Motor neuron (in vitro differentiated cells): ENCODE measurements around the gene RIOX2. TPM values are rescaled to one million over a fixed set of nuclear protein-coding genes. Genes with fewer than 3 reads are reported as not detected.
A peak's percentile ranks its signal among the peaks of the same experiment; 100 is the strongest.
"Not testable (repeated sequence)": the region's sequence is repeated elsewhere in the genome, so short reads cannot be mapped to it uniquely, and the experiment has no call there.

Experiments used
- ATAC-seq, 8 experiments: fragments of 200-7000 bp; cut with Tn5 transposase; replicated peaks in 6 of 8; 2 replicates each; pipeline ENCODE4 v1.8.0; 2021; ENCODE audit warnings: mild to moderate bottlenecking in 8 of 8, moderate library complexity in 8 of 8
- H3K27ac ChIP-seq, 2 donors: fragments of 250-450 bp; sonication (Bioruptor Pico); 2 replicates each; pipeline ENCODE4 v1.9.0; 2021; ENCODE audit warnings: antibody characterized with exemption in 2 of 2, mild to moderate bottlenecking in 2 of 2, moderate library complexity in 1 of 2
- H3K4me1 ChIP-seq, 2 donors: fragments of 250-450 bp; sonication (Bioruptor Pico); replicated peaks in 1 of 2; 2 replicates each; pipeline ENCODE4 v1.6.1; 2021; ENCODE audit warnings: antibody characterized with exemption in 2 of 2, mild to moderate bottlenecking in 2 of 2, moderate library complexity in 1 of 2
- H3K4me3 ChIP-seq, 5 donors: fragments of 250-450 bp; sonication (Bioruptor Pico); 2 replicates each; pipeline ENCODE4 v1.9.0; 2021; ENCODE audit warnings: antibody characterized with exemption in 5 of 5, mild to moderate bottlenecking in 5 of 5, moderate library complexity in 4 of 5
- WGBS, 10 experiments: fragments of 450-650 bp; shearing (Covaris generic); methylation state at CpG; one replicate each; pipeline ENCODE4 v1.0.0; 2022; 5-methylcytosine and 5-hydroxymethylcytosine counted together
- in situ Hi-C, 9 experiments: fragments of 400-800 bp; cut with MboI; loops; one replicate each; pipeline ENCODE4 v1.15.0; 2021; ENCODE audit warnings: low sequenced_read_pairs in 9 of 9, low pct_unique_long_range_greater_than_20kb in 2 of 9; ENCODE audit not compliant: unreplicated experiment in 9 of 9
- total RNA-seq, 8 experiments: library from RNA; unstranded; fragments of 300-600 nt; gene quantifications; 2 replicates each; pipeline versions ENCODE4 v1.2.3 to v1.2.4, GENCODE V29; 2022

The RIOX2 gene
- total RNA-seq, 8 experiments from 2014 or later, result 11.0 to 275 (median 25.4) TPM

DNA sequence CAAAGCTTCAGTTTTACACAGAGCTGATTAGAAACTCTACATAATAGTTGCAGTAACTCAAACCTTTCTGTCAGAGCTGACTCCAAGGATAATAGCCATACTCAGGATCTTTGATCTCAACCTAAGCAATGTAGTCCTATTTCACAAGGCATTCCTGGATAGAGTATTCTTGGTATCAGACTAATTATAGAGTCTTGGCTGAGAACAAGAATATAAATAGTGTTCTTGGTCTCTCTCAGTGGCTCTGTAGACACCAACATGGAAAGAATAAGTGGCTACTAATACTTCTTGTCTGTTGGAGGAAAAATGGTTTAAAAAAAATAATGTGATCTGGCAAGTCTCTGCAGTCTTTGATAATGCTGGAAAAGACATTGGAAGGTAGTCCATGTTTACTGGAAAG is 55.7 kb downstream of the RIOX2 start:
- Histone ChIP-seq H3K4me3 (no peak overlapping the region), H3K4me1 (no peaks in the 10 kb centered on the region), H3K27ac (no peak overlapping the region)
- no peak for ATAC-seq
- in situ Hi-C loops, result no loop called here

DNA sequence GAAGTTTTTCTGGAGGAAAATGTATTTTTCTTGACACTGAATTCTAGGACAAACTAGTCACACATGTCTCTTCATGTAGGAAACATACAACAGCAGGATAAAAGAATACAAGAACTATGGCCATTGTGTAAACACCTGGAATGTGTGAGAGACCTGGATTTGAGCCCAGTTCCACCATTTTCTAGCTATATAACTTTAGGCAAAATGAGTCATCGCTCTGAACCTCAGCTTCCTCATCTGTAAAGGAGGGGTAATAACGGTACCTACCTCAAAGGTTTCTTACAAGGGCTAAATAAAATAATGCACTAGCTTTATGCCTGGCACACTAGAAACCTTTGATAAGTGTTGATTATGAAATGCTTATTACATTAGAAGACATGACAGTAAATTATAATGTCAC is 57.8 kb downstream of the RIOX2 start:
- 92 to 100% (median 100%) methylated on average over 1 to 2 of the region's 2 CpGs; no CpG with 5 or more reads in 1 of the 10 experiments for WGBS, 10 experiments
- Histone ChIP-seq H3K4me1 (peaks cover 0 to 5% of the 10 kb centered on the region in 2 donors), H3K4me3 (no peak overlapping the region), H3K27ac (no peak overlapping the region)
- no peak for ATAC-seq
- in situ Hi-C loops, result no loop called here

DNA sequence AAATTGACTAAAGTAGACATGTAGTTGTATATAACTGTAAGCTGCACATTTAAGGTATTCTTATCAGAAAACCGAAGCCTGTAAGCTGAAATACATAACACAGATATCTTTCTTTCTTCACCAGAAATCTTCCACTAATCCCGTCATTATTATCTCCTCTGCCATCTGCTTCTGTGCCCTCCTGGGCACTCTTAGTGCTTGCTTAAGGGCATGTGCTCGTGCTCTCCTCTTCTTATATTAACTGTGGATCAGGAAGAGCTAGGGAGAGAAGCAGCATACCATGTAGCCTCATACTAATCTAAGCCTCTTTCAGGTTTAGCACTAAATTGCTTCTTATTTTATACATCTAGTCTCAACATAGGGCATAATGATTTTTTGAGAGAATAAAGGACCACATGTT is 60.8 kb downstream of the RIOX2 start:
- no peak overlapping the region for H3K27ac ChIP-seq
- in situ Hi-C loops, result no loop called here

DNA sequence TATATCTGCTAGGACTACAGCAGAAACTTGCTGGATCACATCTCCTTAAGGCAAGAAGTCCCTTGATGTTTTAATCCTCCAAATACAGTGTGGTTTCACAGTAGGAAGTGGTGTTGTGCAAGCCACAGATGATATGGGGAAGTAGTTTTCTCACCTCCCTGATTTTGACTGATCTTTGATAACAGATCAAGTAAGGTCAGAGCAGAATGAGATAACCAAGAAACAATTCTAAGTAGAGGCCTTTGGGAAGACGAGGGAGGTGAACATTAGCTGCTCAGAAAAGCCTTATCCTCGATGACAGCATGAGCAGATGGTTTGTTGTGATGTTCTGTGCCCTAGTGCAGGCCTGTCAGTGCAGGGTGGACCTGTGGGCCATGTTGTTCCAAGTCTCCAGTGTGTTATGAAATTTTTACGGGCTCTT is 61.3 kb downstream of the RIOX2 start:
- Histone ChIP-seq H3K4me3 (no peak overlapping the region), H3K27ac (no peak overlapping the region), H3K4me1 (peaks cover 0 to 5% of the 10 kb centered on the region in 2 donors)
- 17 to 100% (median 67%) methylated on average over 1 to 2 of the region's 3 CpGs; no CpG with 5 or more reads in 2 of the 10 experiments for WGBS, 10 experiments
- in situ Hi-C loops, result no loop called here
- ATAC-seq, result no peak

More for the DNA sequence above, 60.8 kb downstream of the RIOX2 start:
- peaks cover 0 to 5% of the 10 kb centered on the region in 2 donors for H3K4me1 ChIP-seq
- no peak for ATAC-seq
- 69 to 100% (median 86%) methylated on average over 2 to 3 of the region's 3 CpGs for WGBS, 10 experiments
- no peak overlapping the region for H3K4me3 ChIP-seq

DNA sequence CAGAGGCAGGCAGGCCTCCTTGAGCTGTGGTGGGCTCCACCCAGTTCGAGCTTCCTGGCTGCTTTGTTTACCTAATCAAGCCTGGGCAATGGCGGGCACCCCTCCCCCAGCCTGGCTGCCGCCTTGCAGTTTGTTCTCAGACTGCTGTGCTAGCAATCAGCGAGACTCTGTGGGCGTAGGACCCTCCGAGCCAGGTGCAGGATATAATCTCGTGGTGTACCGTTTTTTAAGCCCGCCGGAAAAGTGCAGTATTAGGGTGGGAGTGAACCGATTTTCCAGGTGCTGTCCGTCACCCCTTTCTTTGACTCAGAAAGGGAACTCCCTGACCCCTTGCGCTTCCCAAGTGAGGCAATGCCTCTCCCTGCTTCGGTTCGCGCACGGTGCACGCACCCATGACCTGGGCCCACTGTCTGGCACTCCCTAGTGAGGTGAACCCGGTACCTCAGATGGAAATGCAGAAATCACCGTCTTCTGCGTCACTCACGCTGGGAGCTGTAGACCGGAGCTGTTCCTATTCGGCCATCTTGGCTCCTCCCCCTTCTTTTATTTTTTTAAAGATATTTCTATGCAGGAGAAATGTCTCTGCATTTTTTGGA is 61.9 kb downstream of the RIOX2 start:
- ATAC-seq, in situ Hi-C loops, H3K27ac ChIP-seq, H3K4me3 ChIP-seq, H3K4me1 ChIP-seq: not testable (repeated sequence)
- 60 to 94% (median 77%) methylated on average over 2 to 11 of the region's 24 CpGs; no CpG with 5 or more reads in 5 of the 10 experiments for WGBS, 10 experiments

DNA sequence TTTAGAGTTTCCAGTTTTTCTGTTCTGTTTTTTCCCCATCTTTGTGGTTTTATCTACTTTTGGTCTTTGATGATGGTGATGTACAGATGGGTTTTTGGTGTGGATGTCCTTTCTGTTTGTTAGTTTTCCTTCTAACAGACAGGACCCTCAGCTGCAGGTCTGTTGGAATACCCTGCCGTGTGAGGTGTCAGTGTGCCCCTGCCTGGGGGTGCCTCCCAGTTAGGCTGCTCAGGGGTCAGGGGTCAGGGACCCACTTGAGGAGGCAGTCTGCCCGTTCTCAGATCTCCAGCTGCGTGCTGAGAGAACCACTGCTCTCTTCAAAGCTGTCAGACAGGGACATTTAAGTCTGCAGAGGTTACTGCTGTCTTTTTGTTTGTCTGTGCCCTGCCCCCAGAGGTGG is 62.4 kb downstream of the RIOX2 start:
- not testable (repeated sequence) for H3K4me3 ChIP-seq, H3K27ac ChIP-seq

DNA sequence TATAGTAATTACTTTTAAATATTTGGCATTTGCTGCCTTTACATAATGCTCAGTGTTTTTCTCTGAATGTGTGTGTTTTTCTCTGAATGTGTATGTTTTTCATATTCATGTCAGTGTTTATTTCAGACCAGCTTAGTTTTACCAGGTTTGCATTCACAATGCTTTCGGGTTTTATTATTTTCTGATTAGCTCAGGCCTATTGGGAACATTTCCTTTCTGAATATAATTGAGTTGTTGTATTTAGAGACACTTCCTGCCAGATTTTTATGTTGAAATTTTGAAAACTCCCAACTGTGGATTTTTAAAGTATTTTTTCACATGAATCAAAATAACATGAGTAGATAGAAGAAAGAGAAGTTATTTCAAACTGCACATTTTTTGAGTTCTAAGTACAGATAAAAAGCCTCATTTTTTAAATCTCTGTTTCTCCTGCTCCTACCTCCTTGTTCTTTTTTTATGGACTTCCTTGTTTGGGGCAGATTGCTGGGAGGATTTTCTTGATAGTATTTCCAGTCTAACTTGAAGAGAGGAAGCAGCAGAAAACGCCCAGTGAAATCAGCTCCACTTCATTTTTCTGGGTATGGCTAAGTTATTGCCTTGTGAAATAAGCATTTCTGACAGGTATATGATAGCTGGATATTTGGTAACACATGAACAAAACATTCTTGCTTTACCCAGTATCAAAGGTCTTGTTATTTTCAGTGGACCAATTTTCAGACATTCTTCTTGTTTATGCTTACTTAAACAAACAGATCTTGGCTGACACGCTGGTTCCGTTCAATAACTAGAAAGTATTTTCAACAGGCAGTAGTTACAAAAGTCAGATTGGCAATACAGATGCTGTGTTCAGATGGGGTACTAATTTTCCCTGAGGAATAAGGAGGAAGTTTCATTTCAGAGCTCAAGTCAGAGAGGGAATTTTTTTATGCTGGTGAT is 70.7 kb downstream of the RIOX2 start:
- in situ Hi-C loops, result no loop called here
- no peak overlapping the region for H3K27ac ChIP-seq
- ATAC-seq, result no peak
- no peak overlapping the region for H3K4me3 ChIP-seq
- 27 to 100% (median 89%) methylated on average over 1 to 4 of the region's 4 CpGs for WGBS, 10 experiments
- H3K4me1 ChIP-seq, result peaks cover 0 to 6% of the 10 kb centered on the region in 2 donors

More for the DNA sequence above, 62.4 kb downstream of the RIOX2 start:
- H3K4me1 ChIP-seq, ATAC-seq, in situ Hi-C loops: not testable (repeated sequence)
- WGBS, 10 experiments, result no CpG with 5 or more reads among the region's 3 CpGs

DNA sequence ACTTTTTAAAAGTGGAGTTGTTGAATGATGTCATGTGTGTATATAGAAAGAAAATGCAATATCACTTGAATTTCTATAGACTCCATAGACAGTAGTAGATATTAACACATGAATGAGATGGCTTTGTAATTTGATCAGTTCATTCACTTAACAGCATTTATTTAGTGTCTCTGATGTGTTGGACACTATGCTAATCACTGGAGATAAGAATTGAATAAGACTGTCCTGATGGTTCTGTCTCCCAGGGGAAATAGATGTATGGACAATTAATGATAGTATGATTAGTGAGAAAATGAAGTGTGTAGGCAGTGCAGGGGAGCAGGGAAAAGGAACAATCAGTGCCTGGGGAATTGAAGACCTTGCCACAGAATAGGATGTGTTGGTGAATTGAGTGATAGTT is 72.9 kb downstream of the RIOX2 start:
- peak in 5 of 8 experiments; percentile 88 to 99 (median 95) for ATAC-seq
- Histone ChIP-seq H3K27ac (no peak overlapping the region), H3K4me3 (no peak overlapping the region), H3K4me1 (peaks cover 0 to 6% of the 10 kb centered on the region in 2 donors)
- in situ Hi-C loops, result no loop called here

DNA sequence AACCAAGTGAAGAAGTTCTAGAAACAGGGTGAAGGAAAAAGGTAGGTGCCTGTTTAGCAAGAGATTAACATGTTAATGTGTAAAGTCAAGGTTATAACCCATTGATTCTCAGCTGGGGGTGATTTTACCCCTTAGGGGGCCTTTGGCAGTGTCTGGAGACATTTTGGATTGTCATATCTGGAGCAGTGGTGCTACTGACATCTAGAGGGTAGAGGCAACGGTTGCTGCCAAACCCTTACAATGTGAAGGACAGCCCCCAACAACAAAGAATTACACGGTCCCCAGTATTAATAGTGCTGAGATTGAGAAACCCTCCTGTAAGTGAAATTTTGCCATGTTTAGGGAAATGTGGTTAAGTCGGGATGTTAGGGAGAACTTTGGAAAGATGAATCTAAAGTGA is 75.7 kb downstream of the RIOX2 start:
- WGBS, 10 experiments, result 51 to 100% (median 83%) methylated on average over 1 to 3 of the region's 3 CpGs; no CpG with 5 or more reads in 3 of the 10 experiments
- Histone ChIP-seq H3K4me1 (peaks cover 0 to 6% of the 10 kb centered on the region in 2 donors), H3K4me3 (no peak overlapping the region), H3K27ac (no peak overlapping the region)
- no peak for ATAC-seq
- in situ Hi-C loops, result no loop called here

DNA sequence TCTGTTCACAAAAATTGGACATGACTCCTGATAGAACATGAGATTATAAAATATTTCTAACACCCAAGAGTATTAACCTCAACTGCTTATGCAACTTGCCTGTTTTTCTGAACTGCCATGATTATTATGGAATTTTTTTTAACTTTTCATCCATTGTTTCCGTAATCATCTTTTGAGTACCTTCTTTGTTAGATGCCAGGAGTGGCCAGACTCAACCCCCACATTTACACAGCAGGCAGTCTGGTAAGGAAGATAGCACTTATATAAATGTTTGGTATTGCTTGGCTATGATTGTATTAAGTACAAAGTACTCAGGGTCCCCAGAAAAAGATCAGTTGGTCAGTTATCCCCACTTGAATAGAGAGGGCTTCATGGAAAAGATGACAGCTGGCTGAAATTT is 76.1 kb downstream of the RIOX2 start:
- Histone ChIP-seq H3K4me1 (peaks cover 0 to 6% of the 10 kb centered on the region in 2 donors), H3K4me3 (no peak overlapping the region), H3K27ac (no peak overlapping the region)
- in situ Hi-C loops, result no loop called here
- no peak for ATAC-seq
- 80 to 100% (median 100%) methylated on average over 1 of the region's 1 CpG; no CpG with 5 or more reads in 5 of the 10 experiments for WGBS, 10 experiments

DNA sequence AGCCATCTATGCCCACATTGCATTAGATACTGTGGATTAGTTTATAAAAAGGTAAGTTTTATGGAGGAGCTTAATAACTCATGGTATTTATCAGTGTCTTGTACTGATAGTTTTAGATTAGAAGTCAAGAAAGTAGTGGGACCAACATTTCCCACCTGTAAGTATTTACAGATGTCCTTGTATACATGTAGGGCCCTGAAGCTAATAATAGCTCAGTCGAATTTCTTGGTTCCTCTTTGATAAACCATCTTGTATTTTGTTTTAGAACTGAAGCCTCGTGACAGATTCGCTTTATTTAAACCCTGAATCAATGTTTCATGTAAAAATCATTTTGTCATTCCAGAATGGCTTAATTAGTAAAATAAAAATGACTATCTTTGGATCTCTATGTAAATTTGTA is 77.0 kb downstream of the RIOX2 start:
- in situ Hi-C loops, result no loop called here
- Histone ChIP-seq H3K4me3 (no peak overlapping the region), H3K4me1 (peaks cover 0 to 6% of the 10 kb centered on the region in 2 donors), H3K27ac (no peak overlapping the region)
- ATAC-seq, result no peak
- WGBS, 10 experiments, result 71 to 100% (median 92%) methylated on average over 1 to 3 of the region's 3 CpGs

DNA sequence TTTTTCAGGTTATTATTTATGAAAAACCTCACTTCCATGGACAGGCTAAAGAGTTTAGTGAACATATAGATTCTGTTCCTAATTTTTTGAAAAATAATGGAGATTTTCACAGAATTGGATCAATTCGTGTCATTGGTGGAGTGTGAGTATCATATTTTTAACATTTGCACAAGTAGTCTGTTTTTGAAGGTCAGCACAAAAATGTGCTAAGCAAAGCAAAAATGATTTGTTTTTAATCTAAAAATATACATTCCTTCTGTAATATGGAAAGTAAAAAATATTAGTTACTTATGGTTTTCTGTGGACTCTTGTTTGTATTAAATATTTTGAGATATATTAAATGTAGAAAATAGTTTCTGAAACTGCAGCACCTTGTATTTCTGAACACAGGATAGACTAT is 79.4 kb downstream of the RIOX2 start:
- in situ Hi-C loops, result no loop called here
- WGBS, 10 experiments, result 53 to 100% (median 87%) methylated on average over 1 of the region's 1 CpG
- no peak for ATAC-seq
- no peak overlapping the region for H3K27ac ChIP-seq
- H3K4me3 ChIP-seq, result no peak overlapping the region
- H3K4me1 ChIP-seq, result no peaks in the 10 kb centered on the region
